NCI-H1436 treated with DMSO at 0.1 percent for 48 hours (cell line): ENCODE measurements around the gene RIMBP2.
"Not testable (repeated sequence)": the region's sequence is repeated elsewhere in the genome, so short reads cannot be mapped to it uniquely, and the experiment has no call there.

Experiments used
- DNase-seq: peaks from one replicate; lab custom pipeline; 2025; lab: John Stamatoyannopoulos, UW

Gene RIMBP2

DNA sequence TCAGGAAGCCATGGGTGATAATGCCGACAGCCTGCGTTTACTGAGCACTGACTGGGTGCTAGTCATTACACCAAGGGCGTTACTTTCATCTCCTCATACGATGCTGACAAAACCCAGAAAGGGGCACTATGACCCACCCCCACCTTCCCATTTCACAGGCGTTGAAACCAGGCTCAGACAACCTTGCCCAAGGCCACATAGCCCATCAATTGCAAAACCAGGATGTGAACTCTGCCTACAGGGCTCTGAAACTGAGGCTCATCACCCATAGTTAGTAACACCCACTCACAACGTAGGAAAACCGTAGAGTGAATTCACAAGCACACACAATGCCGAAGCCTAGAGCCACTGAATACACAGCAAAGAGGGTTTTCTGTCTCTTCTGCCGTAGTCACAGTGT is 119.9 kb downstream of the RIMBP2 start:
- DNase-seq = no peak

DNA sequence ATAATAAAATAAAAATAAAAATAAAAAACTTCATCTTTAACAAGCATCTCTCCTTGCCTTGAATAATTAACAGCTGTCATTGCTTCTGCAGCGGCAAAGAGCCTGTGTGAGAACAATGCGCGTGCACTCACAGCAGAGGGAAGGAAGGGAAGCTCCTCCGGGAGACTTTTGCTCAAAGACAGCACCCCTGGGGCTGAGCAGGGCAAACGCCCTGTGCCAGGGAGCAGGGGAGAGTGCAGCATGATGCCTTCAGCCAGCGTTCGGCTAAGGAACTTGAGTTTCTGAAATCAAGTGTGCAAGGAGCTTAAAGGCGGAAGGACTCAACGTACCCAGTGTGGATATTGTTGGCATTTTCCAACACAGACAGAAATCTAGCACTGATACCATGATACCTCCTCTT is 120.5 kb downstream of the RIMBP2 start:
- DNase-seq = no peak

DNA sequence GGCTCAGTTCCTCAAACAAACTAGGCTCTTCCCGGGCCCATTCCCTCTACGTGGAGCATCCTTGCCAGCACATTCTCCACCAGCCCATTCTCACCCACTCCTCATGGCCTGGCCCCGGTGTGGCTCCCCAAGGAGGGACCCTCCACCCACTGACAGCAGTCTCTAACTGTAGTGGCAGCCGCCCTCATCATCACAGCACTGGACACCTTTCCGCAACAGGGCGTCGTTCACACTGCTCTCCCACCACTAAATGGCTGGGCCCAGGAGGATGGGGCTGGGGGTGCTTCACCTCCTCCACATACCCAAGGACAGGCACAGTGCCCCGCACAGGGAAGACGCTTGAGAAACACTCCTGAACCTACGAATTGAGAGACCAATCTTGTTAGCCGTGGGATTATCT is 123.0 kb downstream of the RIMBP2 start:
- no peak for DNase-seq

DNA sequence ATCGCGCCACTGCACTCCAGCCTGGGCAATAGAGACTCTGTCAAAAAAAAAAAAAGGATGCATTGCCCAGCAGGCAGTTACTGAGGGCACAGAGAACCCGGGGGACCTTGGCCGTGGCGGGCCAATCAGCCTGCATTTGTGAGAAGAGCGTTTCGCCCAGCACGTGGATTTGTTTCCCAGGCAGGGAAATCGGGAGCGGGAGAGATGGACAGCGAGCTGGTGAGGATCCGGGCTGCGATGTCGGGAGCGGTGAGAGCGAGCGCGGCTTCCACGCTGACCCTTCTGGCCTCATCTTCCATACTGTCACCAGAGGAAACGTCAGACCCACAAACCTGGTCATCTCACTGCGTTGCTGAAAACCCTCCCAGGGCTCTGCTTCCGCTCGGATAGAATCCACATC is 123.5 kb downstream of the RIMBP2 start:
- no peak for DNase-seq

DNA sequence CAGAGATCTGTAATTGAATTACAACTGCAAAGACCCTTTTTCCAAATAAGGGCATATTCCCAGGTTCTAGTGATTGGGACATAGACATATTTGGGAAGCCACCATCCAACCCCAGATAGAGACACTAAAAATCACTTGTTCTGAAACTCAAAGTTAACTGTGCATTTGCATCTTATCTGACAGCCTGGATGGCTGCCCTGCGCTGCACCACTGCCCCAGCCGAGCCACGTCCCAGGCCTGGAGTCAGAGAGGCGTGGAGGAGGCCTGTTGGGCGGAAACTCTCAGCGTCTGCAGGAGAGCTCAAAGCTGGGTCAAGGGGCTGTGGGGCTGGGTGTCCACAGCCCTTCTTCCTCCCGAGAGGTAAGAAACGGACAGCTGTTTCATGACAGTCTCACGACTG is 124.4 kb downstream of the RIMBP2 start:
- DNase-seq = no peak

DNA sequence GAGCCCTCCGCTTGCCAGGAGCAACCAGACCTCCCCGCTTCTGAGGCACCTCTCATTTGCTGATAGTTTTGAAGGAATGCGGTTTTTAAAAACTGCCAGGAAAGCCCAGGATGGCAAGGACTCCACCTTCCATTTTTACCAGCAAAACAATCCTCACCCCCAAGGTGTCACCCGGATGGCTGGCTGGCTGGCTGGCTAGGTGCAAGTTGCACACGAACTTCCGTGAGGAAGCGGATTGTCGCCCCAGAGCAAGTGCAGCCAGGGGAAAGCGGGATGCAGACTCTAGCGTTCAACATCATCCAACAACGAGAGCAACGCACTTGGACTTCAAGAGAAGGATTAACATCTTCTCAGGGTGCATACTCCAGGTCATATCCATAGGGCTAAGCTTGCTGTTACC is 125.4 kb downstream of the RIMBP2 start:
- no peak for DNase-seq

DNA sequence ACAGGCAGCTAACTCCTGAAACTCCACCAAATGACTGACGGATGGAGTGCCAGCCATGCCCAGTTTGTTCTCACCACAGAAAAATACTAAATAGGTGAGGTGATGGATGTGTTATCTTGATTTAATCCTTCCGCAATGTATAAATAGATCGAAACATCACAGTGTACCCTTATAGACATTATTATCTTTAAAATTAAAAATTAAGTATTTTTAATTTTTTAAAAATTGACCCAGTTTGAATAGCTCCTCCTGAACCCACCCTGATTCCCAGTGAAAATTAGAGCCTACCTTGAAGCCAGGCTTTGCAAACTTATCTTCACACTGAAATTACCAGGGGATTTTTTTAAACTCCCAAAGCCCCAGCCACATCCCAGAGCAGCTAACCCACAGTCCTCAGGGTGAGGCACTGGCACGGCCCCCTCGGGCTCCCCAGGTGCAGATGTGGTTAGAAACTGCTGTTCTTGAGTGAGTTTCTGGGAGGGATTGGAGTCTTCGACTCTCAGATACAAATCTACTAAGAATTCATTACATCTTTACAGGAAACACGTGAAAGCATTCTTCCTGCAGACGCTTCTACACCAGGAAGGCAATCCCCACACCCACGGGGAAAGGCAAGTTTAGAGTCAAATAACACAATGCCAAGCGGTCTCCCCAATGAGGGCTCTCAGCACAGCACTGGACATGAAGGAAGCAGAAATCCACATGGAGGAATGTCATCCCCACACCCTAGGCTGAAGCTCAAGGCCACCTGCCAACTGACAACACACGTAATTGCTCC is 126.4 kb downstream of the RIMBP2 start:
- DNase-seq = no peak

DNA sequence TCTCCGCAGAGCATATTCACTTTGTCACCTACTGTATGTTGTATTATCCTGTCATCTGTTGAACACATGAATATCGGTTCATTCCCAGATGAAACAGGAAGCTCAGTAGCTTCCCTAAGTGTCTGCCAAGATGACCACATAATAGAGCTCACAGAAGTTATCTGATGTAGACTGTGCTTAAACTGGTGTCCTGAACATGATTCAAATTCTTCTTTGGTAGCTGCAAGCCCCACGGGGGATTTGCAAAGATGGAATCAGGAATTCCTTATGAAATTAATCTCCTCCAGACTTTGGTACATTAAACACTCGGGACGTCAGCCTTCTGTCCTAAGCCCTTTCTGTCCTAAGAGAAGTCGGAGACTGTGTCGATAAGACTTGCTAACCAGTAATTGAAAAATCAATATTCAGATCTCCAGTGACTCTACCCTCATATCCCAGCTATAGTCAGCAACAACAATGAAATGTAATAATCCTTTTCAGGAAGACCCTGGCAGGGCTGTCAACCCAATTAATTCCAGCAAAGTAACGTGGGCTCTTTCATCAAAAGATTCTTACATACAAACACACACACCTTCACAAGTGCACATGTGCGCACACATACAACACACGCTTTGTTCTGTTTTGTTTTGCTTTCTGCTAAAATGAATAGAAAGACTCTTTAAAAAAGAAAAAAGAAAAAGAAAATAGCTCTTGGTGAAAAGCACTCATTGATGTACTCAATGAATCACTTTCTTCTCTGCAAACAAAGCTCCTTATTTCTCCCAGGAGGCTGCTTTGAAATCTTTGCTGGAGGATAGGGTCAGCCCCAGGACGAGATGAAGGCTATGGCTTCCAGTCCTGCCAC is 127.2 kb downstream of the RIMBP2 start:
- DNase-seq = no peak

DNA sequence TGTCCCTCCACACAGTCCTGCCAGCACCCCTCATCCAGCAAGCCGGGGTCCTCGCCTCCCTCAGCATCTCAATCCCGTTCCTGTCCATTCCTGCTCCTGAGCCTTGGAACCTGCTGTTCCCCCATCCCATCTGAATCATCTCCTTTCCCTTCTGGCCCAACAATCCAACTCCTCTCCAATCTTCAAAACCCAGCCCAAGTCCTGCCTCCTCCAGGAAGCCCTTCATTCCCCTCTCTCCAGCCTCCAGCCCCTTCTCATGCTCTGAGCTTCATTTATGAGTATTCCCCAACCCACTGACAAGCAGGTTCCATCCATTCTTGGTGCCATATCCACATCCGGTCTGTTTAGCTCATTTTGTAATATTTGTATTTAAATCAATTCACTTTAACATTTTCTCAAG is 128.1 kb downstream of the RIMBP2 start:
- no peak for DNase-seq

DNA sequence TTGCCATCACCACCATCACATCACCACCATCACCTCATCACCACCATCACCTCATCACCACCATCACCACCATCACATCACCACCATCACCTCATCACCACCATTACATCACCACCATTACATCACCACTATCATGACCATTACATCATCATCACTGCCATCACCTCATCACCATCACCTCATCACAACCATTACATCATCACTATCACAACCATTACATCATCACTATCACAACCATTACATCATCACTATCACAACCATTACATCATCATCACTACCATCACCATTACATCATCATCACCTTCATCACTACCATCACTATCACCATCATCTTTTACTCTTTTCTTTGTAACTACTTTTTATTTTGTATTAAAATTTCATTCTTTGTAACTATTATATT is 131.6 kb downstream of the RIMBP2 start:
- not testable (repeated sequence) for DNase-seq

DNA sequence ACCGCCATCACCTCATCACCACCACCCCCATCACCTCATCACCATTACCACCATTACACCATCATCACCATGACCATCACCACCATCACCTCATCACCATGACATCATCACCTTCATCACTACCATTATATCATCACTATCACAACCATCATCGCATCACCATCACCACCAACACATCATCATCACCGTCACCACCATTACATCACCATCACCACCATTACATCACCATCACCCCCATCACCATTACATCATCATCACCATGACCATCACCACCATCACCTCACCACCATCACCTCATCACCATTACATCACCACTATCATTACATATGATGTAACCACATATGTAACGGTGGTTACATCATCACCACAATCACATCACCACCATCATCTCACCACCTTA is 132.3 kb downstream of the RIMBP2 start:
- no peak for DNase-seq

DNA sequence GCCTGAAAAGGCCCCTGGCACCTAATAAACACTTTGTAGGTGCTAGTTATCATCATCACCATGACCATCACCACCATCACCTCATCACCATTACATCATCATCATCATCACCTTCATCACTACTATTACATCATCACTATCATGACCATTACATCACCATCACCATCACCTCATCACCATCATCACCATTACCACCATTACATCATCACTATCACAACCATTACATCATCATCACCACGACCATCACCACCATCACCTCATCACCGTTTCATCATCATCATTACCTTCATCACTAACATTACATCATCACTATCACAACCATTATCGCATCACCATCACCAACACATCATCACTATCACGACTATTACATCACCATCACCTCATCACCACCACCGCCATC is 132.8 kb downstream of the RIMBP2 start:
- DNase-seq = no peak

DNA sequence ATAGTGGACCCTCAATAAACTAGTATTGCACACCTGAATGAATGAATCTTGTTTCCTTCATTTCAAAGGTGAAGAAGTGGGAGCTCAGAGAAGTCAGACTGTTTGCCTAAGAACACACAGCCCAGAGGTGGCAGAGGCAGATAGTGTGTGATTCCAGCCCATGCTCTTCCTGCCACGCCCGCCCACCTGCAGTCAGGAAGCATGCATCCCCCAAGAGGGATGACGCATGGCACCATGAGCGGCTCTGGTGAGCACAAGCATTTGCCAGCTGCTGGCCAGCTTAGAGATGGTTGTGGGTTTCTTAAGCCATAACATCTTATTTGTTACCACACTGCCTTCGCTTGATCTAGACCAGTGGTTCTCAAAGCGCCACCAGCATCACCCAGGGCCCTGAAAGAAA is 133.8 kb downstream of the RIMBP2 start:
- no peak for DNase-seq

DNA sequence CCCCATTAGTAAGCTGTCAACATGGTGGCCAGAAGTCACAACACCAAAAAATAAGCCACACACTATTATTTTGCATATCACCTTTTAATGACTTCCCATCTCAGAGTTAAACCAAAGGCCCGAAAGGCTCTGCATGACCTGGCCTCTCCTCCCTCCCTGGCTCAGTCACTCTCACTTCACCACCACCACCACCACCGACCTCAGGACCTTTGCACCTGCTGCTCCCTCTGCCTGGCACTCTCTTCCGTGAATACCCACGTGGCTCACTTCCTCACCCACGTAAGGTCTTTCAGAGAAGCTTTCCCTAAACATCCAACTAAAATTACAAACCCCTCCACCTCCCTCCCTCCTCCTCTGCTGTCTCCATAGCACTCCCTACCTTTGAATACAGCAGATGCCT is 134.3 kb downstream of the RIMBP2 start:
- DNase-seq = no peak

DNA sequence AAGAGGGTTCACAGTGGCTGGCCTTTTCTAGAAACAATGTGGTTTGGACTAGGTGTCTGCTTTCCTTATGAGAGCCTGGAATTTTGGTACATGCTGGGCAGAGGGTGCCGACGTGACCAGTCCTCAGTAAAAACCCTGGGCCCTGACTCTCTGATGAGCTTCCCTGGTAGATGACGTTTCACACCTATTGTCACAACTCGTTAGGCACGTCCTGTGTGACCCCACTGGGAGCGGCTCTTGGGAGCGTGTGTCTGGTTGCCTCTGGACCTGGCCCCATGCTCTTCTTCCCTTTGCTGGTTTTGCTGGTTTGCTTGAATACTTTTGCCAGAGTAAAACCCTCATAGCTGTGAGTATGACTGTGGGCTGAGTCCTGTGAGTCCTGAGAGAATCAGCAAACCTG is 136.9 kb downstream of the RIMBP2 start:
- DNase-seq = no peak

DNA sequence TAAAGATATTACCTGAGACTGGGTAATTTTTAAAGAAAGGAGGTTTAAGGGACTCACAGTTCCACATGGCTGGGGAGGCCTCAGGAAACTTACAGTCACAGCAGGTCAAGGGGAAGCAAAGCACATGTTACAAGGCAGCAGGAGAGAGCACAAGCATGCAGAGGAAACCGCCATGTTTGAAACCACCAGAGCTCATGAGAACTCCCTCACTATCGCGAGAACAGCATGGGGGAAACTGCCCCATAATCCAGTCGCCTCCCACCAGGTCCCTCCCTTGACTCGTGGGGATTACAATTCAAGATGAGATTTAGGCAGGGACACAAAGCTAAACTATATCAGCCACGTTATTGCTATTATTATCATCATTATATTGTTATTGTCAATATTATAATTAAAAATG is 138.7 kb downstream of the RIMBP2 start:
- DNase-seq = no peak

DNA sequence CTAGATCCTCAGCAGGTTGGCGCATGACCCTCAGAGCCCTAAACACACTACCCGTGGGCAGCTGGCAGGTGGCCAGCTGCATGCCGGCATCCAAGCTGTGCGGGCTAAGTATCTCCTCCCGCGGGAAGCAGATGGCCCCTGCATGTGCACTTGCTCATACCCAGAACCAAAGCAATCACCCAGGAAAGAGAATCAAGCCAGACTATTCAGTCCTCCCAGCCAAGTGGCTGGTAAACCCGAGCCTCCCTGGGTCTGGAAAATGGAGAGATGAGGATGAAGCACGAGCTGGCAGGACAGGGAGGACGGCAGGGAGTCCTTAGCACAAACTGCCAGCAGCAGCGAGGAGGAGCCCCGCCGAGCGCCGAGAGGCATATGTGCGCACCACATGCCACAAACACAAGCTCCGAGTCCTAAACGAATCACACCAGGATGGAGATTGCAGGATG is 139.7 kb downstream of the RIMBP2 start:
- DNase-seq = no peak

DNA sequence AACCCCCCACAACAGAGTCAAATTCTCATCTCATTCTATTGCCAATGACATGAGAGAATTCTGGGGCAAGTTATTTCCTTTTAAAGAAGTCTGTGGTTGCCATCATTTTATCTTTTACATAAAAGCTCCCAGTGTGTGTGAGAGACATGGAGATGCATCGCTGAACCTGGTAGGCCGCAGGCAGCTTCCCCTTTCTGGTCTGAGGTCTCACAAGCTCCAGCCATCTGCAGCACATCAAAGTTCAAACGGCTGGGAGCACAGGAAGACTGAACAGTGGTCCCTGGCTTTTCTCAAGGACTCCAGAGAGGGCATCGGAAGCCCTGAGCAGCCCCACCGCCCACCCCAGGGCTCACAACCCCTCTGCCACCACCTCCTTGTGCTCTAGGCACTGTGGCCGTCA is 141.7 kb downstream of the RIMBP2 start:
- DNase-seq = no peak

DNA sequence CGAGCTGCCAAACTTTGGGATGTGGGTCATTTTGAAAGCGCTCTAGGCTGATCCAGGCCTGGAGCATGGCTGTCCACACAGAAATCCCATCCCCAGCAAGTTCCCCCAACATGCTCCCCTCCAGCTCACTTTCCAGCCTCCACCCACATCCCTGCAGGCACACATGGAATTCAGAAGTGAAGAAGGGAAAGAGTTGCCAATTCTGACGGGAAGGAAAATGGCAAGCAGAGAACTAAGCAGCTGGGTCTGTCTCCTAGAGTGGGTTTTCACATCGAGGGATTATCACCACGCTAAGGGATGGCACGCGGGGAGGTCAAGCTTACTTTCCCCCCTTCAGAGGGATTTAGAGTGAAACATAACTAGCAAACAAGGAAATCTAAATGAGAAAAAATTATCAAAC is 142.3 kb downstream of the RIMBP2 start:
- DNase-seq = no peak

DNA sequence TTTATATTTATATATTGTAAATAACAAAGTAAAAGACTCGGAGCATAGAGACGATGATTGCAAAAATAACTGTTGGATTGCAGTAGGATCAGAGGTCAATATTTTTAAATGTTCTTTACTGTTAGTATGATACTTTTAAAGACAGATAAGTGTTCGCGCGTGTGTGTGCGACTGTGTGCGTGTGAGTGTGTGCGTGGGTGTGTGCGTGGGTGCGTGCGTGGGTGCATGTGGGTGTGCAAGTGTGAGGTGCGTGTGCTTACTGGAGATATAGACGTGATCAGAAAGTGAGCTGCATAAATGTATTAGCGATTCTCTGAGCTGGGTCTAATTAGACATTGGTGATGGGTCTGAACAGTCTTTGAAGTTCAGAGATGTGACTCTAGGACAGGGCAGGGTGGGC is 142.9 kb downstream of the RIMBP2 start:
- no peak for DNase-seq

DNA sequence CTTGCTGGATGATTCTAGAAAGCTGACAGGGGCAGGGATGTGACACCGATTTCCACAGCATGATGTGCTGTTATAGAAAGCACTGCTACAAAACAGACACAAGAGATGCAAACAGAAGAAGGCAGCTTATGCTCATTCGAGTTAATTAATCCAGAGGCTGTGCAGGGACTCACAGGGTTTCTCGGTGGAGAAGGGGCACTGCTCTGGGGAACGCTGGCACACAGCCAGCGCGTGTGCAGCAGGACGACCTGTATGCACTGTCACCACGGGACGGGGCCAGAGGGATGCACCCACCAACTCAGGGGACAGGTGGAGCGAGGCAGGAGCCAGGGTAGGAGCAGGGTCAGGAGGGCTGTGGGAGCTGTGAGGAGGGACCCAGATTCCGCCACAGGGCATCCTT is 143.5 kb downstream of the RIMBP2 start:
- DNase-seq = no peak

DNA sequence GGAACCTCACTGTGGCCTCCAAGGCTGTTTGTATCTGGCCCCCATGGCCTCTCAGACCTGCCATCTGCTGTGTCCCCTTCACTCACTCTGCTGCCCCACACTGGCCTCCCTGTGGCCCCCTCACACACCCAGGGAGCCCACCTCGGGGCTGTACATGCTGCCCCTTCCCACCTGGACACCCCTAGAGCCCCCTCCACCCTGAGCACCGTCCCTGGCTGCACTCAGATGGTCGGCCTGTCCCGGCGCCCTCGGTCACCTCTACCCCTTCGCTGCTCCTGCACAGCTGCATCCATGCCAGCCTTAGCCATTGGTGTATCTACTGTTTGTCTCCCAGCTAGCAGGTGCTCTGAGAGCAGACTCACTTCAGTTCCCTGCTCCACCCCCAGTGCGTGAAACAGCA is 144.4 kb downstream of the RIMBP2 start:
- DNase-seq = no peak

DNA sequence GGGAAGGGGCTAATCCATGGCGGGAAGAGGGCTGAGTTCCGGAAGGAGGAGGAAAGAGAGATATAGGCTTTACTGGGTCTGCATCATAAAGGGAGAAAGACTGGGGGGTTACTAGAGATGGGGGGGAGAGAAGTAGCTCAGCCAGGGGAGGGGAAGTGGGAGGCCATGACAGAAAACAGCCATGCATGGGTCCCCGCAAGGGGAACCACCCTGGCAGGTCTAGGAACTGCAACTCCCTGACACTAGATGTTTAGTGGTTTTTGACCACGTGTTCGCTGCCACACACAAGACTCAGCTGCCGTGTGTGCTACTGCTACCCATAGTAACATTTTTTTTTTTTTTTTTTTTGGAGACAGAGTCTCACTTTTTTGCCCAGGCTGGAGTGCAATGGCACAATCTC is 145.0 kb downstream of the RIMBP2 start:
- DNase-seq = no peak

DNA sequence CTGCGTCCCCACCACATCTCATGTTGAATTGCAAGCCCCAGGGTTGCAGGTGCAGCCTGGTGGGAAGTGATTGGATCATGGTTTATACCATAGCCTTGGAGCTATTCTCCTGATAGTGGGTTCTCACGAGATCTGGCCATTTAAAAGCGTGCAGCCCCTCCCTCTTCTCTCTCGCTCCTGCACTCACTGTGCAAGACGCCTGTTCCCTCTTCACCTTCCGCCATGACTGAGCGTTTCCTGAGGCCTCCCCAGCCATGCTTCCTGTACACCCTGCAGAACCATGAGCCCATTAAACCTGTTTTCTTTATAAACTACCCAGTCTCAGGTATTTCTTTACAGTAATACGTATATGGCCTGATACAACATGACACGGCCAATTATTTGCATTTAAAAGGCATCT is 146.6 kb downstream of the RIMBP2 start:
- DNase-seq = no peak
